NOMO-1 treated with DMSO at 0.1 percent for 48 hours (cell line): Measurements from ENCODE around the gene KRT20.

Experiments used
- DNase-seq: peaks from one replicate; lab custom pipeline; 2025; ENCODE audit not compliant: unreplicated experiment; lab: John Stamatoyannopoulos, UW

The KRT20 gene

GRCh38 chr17:40854175-40854814, 30.7 kb downstream of the KRT20 start:
- DNase-seq, result peak; percentile 82

- DNase-seq, result no peak
Measured at GRCh38 chr17:40852364-40852763, 32.7 kb downstream of the KRT20 start.

GRCh38 chr17:40850293-40850972, 34.6 kb downstream of the KRT20 start:
- peak; percentile 46 for DNase-seq

- no peak for DNase-seq
Measured at GRCh38 chr17:40849723-40850122, 35.3 kb downstream of the KRT20 start.

GRCh38 chr17:40848583-40849235, 36.3 kb downstream of the KRT20 start:
- DNase-seq, result peak; percentile 72

GRCh38 chr17:40846515-40847144, 38.4 kb downstream of the KRT20 start:
- DNase-seq, result no peak

GRCh38 chr17:40844671-40845107, 40.4 kb downstream of the KRT20 start:
- no peak for DNase-seq

GRCh38 chr17:40843242-40843641, 41.8 kb downstream of the KRT20 start:
- DNase-seq, result no peak

- DNase-seq, result no peak
Measured at GRCh38 chr17:40841246-40841645, 43.8 kb downstream of the KRT20 start.

GRCh38 chr17:40839194-40839593, 45.8 kb downstream of the KRT20 start:
- DNase-seq, result no peak

- DNase-seq, result no peak
Measured at GRCh38 chr17:40836020-40836419, 49.0 kb downstream of the KRT20 start.

- no peak for DNase-seq
Measured at GRCh38 chr17:40833882-40834281, 51.2 kb downstream of the KRT20 start.

GRCh38 chr17:40832840-40833239, 52.2 kb downstream of the KRT20 start:
- no peak for DNase-seq

- no peak for DNase-seq
Measured at GRCh38 chr17:40830085-40830776, 54.8 kb downstream of the KRT20 start.

GRCh38 chr17:40828454-40829044, 56.5 kb downstream of the KRT20 start:
- no peak for DNase-seq

- peak; percentile 82 for DNase-seq
Measured at GRCh38 chr17:40827746-40828453, 57.1 kb downstream of the KRT20 start.
